Measurements from ENCODE around the gene PRR15.

- TF ChIP-seq CTCF (IDR thresholded peaks at IDR 0.05; ENCODE audit: poor library complexity, severe bottlenecking) (no peak), REST (IDR thresholded peaks at IDR 0.05; ENCODE audit: borderline replicate concordance) (no peak), MXI1 (conservative IDR thresholded peaks at IDR 0.05; ENCODE audit: poor library complexity, severe bottlenecking) (no peak), POLR2AphosphoS5 (IDR thresholded peaks at IDR 0.05) (no peak), TAF1 (IDR thresholded peaks at IDR 0.05; ENCODE audit: low read depth) (no peak), SMC3 (conservative IDR thresholded peaks at IDR 0.05; ENCODE audit: poor library complexity) (no peak), RAD21 (conservative IDR thresholded peaks at IDR 0.05) (no peak), EZH2 (IDR thresholded peaks at IDR 0.05; ENCODE audit: borderline replicate concordance, insufficient read depth, low read length, poor library complexity, severe bottlenecking) (no peak)
Observed at GRCh38 chr7:29600661-29601060, 37.0 kb downstream of the PRR15 start.

Data from neural cell (in vitro differentiated cells).